OCI-LY1 (cell line): ENCODE measurements around the gene IFT81.

Experiments used
- H2AFZ ChIP-seq: fragments of 200-600 bp; sonication (generic), shearing (Covaris generic); 2 replicates; pipeline ENCODE4 v1.6.0; 2014; ENCODE audit warnings: antibody characterized with exemption, mild to moderate bottlenecking, low read length
- H3F3A ChIP-seq: fragments of 200-600 bp; sonication (generic), shearing (Covaris generic); 2 replicates; pipeline ENCODE4 v1.6.0; 2014; ENCODE audit warnings: mild to moderate bottlenecking, antibody characterized with exemption, low read length, moderate library complexity; ENCODE audit not compliant: insufficient read depth
- H3K27ac ChIP-seq: fragments of 200-600 bp; sonication (generic); 2 replicates; pipeline ENCODE4 v1.5.1; 2014; ENCODE audit warnings: low read length, mixed run types, mild to moderate bottlenecking, low read depth; ENCODE audit not compliant: poor library complexity, severe bottlenecking
- H3K27me3 ChIP-seq: fragments of 200-600 bp; sonication (generic); 2 replicates; pipeline ENCODE4 v1.6.0; 2014; ENCODE audit warnings: antibody characterized with exemption, mild to moderate bottlenecking, low read length, moderate library complexity; ENCODE audit not compliant: insufficient read depth
- H3K36me3 ChIP-seq: fragments of 200-600 bp; sonication (generic); 2 replicates; pipeline ENCODE4 v1.6.1; 2014; ENCODE audit warnings: mild to moderate bottlenecking, antibody characterized with exemption, low read length, moderate library complexity, mixed read lengths; ENCODE audit not compliant: insufficient read depth
- H3K4me1 ChIP-seq: fragments of 200-600 bp; sonication (generic); 2 replicates; pipeline ENCODE4 v1.5.1; 2014; ENCODE audit warnings: mild to moderate bottlenecking, low read length, moderate library complexity; ENCODE audit not compliant: insufficient read depth, severe bottlenecking
- H3K4me2 ChIP-seq: fragments of 200-600 bp; sonication (generic), shearing (Covaris generic); 2 replicates; pipeline ENCODE4 v1.6.1; 2014; ENCODE audit warnings: low read length
- H3K4me3 ChIP-seq: fragments of 200-600 bp; sonication (generic); 2 replicates; pipeline ENCODE4 v1.5.1; 2014; ENCODE audit warnings: low read length, low read depth, mild to moderate bottlenecking, mixed read lengths; ENCODE audit not compliant: poor library complexity, severe bottlenecking
- H3K79me2 ChIP-seq: fragments of 200-600 bp; shearing (Covaris generic); 2 replicates; pipeline ENCODE4 v1.6.1; 2016; ENCODE audit warnings: mixed run types, low read length, mixed read lengths; ENCODE audit not compliant: insufficient read depth
- H3K9ac ChIP-seq: fragments of 200-600 bp; sonication (generic), shearing (Covaris generic); 2 replicates; pipeline ENCODE4 v1.6.1; 2014; ENCODE audit warnings: mild to moderate bottlenecking, low read length, mixed read lengths
- H3K9me2 ChIP-seq: fragments of 200-600 bp; sonication (generic), shearing (Covaris generic); 2 replicates; pipeline ENCODE4 v1.6.1; 2014; ENCODE audit warnings: low read depth, mild to moderate bottlenecking, low read length, mixed read lengths
- H3K9me3 ChIP-seq: fragments of 200-600 bp; shearing (Covaris generic); 2 replicates; pipeline ENCODE4 v1.6.1; 2014; ENCODE audit warnings: low read length, mixed read lengths
- H4K20me1 ChIP-seq: fragments of 200-600 bp; sonication (generic), shearing (Covaris generic); 2 replicates; pipeline ENCODE4 v1.6.0; 2016; ENCODE audit warnings: mild to moderate bottlenecking, low read length; ENCODE audit not compliant: insufficient read depth
- EZH2 ChIP-seq: fragments of 200-600 bp; sonication (generic), shearing (Covaris generic); IDR thresholded peaks from 2 replicates; pipeline ENCODE4 v1.8.0; 2017; ENCODE audit warnings: borderline replicate concordance, mixed run types, mild to moderate bottlenecking, antibody characterized with exemption, low read length, moderate library complexity, mixed read lengths
- TF ChIP-seq, protein P1 (sequence below): fragments of 200-600 bp; sonication (generic), shearing (Covaris generic); IDR thresholded peaks from 2 replicates; pipeline ENCODE4 v1.5.1; 2017; ENCODE audit warnings: mild to moderate bottlenecking, antibody characterized with exemption, low read length, moderate library complexity, mixed read lengths

Gene IFT81

DNA sequence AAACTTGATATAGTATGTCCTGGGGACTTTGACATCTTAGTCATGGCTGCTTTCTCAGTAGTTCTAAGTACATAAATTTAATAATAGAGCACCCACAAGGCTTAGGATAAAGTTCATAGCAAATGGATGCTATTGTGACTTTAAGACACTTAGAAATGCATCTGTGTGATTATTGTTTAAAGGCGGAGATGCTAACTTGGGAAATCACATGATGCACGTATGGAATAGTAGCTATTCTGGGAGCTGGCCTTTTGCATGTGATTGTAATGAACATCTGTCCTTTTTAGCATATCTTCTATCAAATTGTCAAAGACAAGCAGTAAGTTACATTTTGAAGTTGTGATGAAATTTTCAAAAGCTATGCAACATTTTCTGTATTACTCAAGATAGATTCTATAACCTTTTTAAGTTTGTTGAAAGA, 110.2 kb downstream of the IFT81 start:
- no peak for TF ChIP-seq EZH2
- TF ChIP-seq, protein P1, sequence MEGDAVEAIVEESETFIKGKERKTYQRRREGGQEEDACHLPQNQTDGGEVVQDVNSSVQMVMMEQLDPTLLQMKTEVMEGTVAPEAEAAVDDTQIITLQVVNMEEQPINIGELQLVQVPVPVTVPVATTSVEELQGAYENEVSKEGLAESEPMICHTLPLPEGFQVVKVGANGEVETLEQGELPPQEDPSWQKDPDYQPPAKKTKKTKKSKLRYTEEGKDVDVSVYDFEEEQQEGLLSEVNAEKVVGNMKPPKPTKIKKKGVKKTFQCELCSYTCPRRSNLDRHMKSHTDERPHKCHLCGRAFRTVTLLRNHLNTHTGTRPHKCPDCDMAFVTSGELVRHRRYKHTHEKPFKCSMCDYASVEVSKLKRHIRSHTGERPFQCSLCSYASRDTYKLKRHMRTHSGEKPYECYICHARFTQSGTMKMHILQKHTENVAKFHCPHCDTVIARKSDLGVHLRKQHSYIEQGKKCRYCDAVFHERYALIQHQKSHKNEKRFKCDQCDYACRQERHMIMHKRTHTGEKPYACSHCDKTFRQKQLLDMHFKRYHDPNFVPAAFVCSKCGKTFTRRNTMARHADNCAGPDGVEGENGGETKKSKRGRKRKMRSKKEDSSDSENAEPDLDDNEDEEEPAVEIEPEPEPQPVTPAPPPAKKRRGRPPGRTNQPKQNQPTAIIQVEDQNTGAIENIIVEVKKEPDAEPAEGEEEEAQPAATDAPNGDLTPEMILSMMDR = no peak
- Histone ChIP-seq H3F3A (no peaks in the 10 kb centered on the region), H2AFZ (no peak overlapping the region), H3K36me3 (no peaks in the 10 kb centered on the region), H3K27ac (no peak overlapping the region), H3K4me1 (no peaks in the 10 kb centered on the region), H3K9ac (no peak overlapping the region), H3K4me3 (no peak overlapping the region), H3K9me2 (no peaks in the 10 kb centered on the region), H3K27me3 (no peaks in the 10 kb centered on the region), H3K4me2 (no peak overlapping the region), H3K9me3 (no peaks in the 10 kb centered on the region), H4K20me1 (no peaks in the 10 kb centered on the region), H3K79me2 (no peaks in the 10 kb centered on the region)

DNA sequence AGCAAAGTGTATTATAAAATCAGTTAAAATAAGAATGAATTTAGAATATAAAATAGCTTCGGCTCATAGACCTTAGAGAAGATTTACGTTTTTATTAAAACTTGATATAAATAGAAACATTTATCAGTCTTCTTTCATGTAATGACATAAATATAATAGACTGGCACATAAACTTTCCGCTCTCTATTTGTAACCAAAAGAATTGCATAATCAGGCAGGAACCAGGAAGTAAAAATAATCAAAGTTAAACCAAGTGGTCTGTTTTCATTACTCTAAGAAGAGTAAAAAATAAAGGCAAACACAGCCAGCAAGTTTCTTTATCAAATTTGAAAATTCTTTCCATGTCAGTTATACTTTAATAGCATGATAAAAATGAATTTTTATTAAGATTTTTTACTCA, 110.6 kb downstream of the IFT81 start:
- Histone ChIP-seq H4K20me1 (no peaks in the 10 kb centered on the region), H3K4me3 (no peak overlapping the region)

DNA sequence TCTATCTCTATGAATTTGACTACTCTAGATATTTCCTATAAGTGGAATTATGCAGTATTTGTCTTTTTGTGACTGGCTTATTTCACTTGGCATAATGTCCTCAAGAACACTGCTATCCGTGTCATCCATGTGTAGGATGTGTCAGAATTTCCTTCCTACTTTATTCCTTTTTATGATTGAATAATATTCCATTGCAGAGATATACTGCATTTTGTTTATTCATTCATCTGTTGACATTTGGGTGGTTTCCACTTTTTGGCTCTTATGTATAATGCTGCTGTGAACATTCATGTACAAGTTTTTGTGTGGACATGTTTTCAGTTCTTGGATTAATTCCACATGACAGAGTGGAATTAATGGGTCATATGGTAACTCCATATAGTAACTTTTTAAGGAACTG, 111.2 kb downstream of the IFT81 start:
- no peak overlapping the region for H3K9ac ChIP-seq
- H3K36me3 ChIP-seq = no peaks in the 10 kb centered on the region
- no peaks in the 10 kb centered on the region for H3K79me2 ChIP-seq
- no peak overlapping the region for H3K4me2 ChIP-seq
- H3F3A ChIP-seq = no peaks in the 10 kb centered on the region
- H3K4me3 ChIP-seq = no peak overlapping the region
- H2AFZ ChIP-seq = no peak overlapping the region
- H3K4me1 ChIP-seq = no peaks in the 10 kb centered on the region
- H3K27me3 ChIP-seq = no peaks in the 10 kb centered on the region
- no peaks in the 10 kb centered on the region for H3K9me3 ChIP-seq
- no peaks in the 10 kb centered on the region for H4K20me1 ChIP-seq
- TF ChIP-seq EZH2 = no peak
- TF ChIP-seq, protein P1 = no peak
- no peaks in the 10 kb centered on the region for H3K9me2 ChIP-seq
- H3K27ac ChIP-seq = no peak overlapping the region

More for the DNA sequence above, 110.6 kb downstream of the IFT81 start:
- Histone ChIP-seq H2AFZ (no peak overlapping the region), H3K9me3 (no peaks in the 10 kb centered on the region), H3K4me1 (no peaks in the 10 kb centered on the region), H3K27ac (no peak overlapping the region), H3K79me2 (no peaks in the 10 kb centered on the region), H3K9ac (no peak overlapping the region), H3K36me3 (no peaks in the 10 kb centered on the region), H3F3A (no peaks in the 10 kb centered on the region), H3K4me2 (no peak overlapping the region), H3K9me2 (no peaks in the 10 kb centered on the region), H3K27me3 (no peaks in the 10 kb centered on the region)
- TF ChIP-seq, protein P1 = no peak
- TF ChIP-seq EZH2 = no peak
